Colonic mucosa (tissue), 4 donors: ENCODE results near the gene CFD. TPM values are rescaled to one million over a fixed set of nuclear protein-coding genes. Genes with fewer than 3 reads are reported as not detected.

ENCODE experiments used
- DNase-seq: peaks from one replicate; pipeline ENCODE4 v3.0.0-alpha.2; 2020
- H3K27ac ChIP-seq: fragments of 200-600 bp; one replicate; pipeline ENCODE4 v1.8.0; 2021
- H3K27me3 ChIP-seq: fragments of 200-600 bp; one replicate; pipeline ENCODE4 v1.8.0; 2021
- H3K36me3 ChIP-seq: fragments of 200-600 bp; one replicate; pipeline ENCODE4 v1.8.0; 2021
- H3K4me1 ChIP-seq: fragments of 200-600 bp; one replicate; pipeline ENCODE4 v1.8.0; 2021; ENCODE audit warnings: mild to moderate bottlenecking
- H3K4me3 ChIP-seq: fragments of 200-600 bp; one replicate; pipeline ENCODE4 v1.8.0; 2021
- H3K9ac ChIP-seq, 2 donors: one replicate each; pipeline ENCODE4 v1.7.0; 2013; ENCODE audit warnings: control low read depth in 2 of 2, low read depth in 2 of 2, low read length in 2 of 2
- H3K9me3 ChIP-seq: fragments of 200-600 bp; one replicate; pipeline ENCODE4 v1.8.0; 2021
- CTCF ChIP-seq: fragments of 200-600 bp; IDR thresholded peaks from one replicate; pipeline ENCODE4 v1.8.0; 2022; ENCODE audit warnings: antibody characterized with exemption, mild to moderate bottlenecking
- intact Hi-C: fragments of 100-400 bp; cut with DNase I; formaldehyde crosslinking; loops from one replicate; pipeline ENCODE4 v1.14.1; 2022
- total RNA-seq, 2 donors: library from RNA; stranded (reverse); fragmentation: NEBNext Ultra II Directional in 1 of 2; extraction: Animal tissue kit (Norgen Biotek cat#: 25700) in 1 of 2; gene quantifications; one replicate each; pipeline ENCODE4 v1.2.1, GENCODE V29; 2021
- donor health status: healthy.
- donor health status: DM: no; HTN: no; CAD: no.
- donor health status: DM: no; HTN: no; CAD: no.

The CFD gene
- total RNA-seq, 2 donors from 2014 or later: 42.2 to 55.3 TPM

GRCh38 chr19:821825-822503, 37.5 kb upstream of the CFD start, which contains the start of gene PLPPR3:
PLPPR3 (minus strand) TSS chr19:821955; CDS start chr19:821559, 396 bp downstream.
- DNase-seq: no peak
- intact Hi-C loops: no loop called here
- no peaks in the 10 kb centered on the region for H3K9me3 ChIP-seq
- peak within 1 kb of the TSS; percentile 7 for H3K4me3 ChIP-seq
- no peak for TF ChIP-seq CTCF
- peaks cover 24% of the 10 kb centered on the region for H3K27me3 ChIP-seq
- H3K27ac ChIP-seq: no peak within 1 kb of the TSS
- no peaks in the 10 kb centered on the region for H3K36me3 ChIP-seq
- no peaks in the 10 kb centered on the region for H3K4me1 ChIP-seq
- H3K9ac ChIP-seq: no peak within 1 kb of the TSS

DNA sequence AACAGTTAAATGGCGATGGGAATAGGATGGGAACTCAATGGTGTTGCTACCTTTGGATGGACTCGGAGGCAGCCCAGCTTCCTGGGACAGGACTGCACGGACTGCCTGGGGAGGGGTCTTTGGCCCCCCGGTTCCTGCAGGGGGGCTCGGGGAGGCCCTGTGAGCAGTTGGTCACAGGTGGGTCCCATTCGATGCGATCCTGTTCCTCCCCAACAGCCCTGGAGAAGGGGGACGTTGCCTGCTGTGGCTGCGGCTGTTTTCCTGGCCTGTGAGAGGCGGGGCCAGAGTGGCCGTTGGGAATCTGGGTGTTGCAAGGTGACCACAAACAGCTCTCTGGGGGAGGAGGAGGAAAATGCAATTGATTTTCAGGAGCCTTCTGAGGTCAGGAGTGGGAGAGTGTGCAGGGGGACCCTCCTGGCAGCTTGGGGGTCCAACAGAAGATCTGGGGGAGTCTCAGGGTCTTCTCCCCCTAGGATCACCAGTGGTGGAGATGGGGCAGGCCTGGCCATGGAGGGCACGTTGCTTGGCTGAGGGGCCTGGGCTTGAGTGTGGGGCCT, 35.8 kb upstream of the CFD start:
- no peaks in the 10 kb centered on the region for H3K9me3 ChIP-seq
- H3K36me3 ChIP-seq: no peaks in the 10 kb centered on the region
- no peak overlapping the region for H3K9ac ChIP-seq
- intact Hi-C loops: no loop called here
- peaks cover 24% of the 10 kb centered on the region for H3K27me3 ChIP-seq
- no peak for TF ChIP-seq CTCF
- no peak for DNase-seq
- H3K4me3 ChIP-seq: no peak overlapping the region
- H3K4me1 ChIP-seq: no peaks in the 10 kb centered on the region
- H3K27ac ChIP-seq: no peak overlapping the region

DNA sequence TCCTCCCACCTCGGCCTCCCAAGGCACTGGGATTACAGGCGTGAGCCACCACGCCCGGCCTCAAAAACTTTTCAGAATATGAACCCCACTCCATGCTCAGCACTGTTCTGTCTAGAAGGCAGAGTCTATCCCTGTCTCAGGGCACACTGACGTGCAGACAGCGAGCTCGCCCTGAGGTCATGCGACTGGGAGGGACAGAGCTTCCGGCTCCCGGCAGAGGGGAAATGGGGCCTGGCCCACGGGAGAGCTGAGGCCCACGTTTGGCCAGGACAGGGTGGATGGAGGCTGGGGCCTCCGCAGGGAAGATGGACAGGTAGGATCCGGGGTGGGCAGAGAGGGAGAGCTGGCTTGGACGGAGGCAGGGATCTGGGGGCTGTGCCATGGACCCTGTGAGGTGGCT, 34.6 kb upstream of the CFD start:
- intact Hi-C loops: no loop called here
- Histone ChIP-seq H3K27me3 (peaks cover 24% of the 10 kb centered on the region), H3K9ac (no peak overlapping the region), H3K4me3 (no peak overlapping the region), H3K36me3 (no peaks in the 10 kb centered on the region), H3K9me3 (no peaks in the 10 kb centered on the region), H3K4me1 (no peaks in the 10 kb centered on the region), H3K27ac (no peak overlapping the region)
- TF ChIP-seq CTCF: no peak
- DNase-seq: no peak

DNA sequence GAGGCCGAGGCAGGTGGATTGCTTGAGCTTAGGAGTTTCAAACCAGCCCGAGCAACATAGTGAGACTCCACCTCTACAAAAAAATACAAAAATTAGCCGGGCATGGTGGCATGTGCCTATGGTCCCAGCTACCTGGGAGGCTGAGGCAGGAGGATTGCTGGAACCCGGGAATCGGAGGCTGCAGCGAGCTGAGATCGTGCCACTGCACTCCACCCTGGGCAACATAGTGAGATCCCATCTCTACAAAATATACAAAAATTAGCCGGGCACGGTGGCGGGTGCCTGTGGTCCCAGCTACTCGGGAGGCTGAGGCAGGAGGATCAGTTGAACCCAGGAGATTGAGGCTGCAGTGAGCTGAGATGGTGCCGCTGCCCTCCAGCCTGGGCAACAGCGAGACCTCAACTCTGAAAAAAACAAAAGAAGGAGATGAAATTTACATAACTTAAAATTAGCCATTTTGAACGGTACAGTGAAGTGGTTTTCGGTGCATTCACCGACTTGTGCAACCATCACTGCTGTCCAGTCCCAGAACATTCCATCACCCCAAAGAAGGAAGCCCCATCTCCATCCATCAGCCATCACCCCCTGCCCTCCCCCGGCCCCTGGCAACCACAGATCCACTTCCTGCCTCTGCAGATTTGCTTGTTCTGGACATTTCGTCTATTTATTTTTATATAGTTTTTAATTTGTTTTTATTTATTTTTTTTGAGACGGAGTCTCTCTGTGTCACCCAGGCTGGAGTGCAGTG, 33.4 kb upstream of the CFD start:
- Histone ChIP-seq H3K4me3 (no peak overlapping the region), H3K9me3 (no peaks in the 10 kb centered on the region), H3K4me1 (no peaks in the 10 kb centered on the region), H3K36me3 (no peaks in the 10 kb centered on the region), H3K27ac (no peak overlapping the region), H3K27me3 (peaks cover 32% of the 10 kb centered on the region), H3K9ac (no peak overlapping the region)
- no peak for DNase-seq
- TF ChIP-seq CTCF: no peak
- intact Hi-C loops: no loop called here

DNA sequence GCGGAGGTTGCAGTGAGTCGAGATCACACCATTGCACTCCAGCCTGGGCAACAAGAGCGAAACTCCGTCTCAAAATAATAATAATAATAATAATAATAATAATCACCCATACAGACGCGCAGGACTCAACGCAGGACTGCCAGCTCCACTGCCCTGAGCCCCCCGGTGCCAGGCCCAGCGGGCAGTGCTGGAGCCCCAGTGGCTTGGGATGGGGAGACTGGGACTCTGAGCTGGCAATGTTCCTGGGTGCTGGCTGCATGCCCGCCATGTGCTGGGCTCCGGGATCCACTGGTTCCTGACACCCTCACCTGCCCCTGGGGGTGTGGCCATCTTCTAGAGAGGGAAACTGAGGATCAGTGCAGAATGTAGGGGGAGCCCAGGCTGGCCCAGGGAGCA, 32.2 kb upstream of the CFD start:
- intact Hi-C loops: no loop called here
- H3K27me3 ChIP-seq: peaks cover 26% of the 10 kb centered on the region
- no peaks in the 10 kb centered on the region for H3K9me3 ChIP-seq
- no peaks in the 10 kb centered on the region for H3K36me3 ChIP-seq
- no peak overlapping the region for H3K9ac ChIP-seq
- no peak overlapping the region for H3K27ac ChIP-seq
- no peak overlapping the region for H3K4me3 ChIP-seq
- DNase-seq: no peak
- TF ChIP-seq CTCF: no peak
- H3K4me1 ChIP-seq: no peaks in the 10 kb centered on the region
